Common myeloid progenitor, CD34-positive (primary cell): Measurements from ENCODE around the gene CUX1.
"Not testable (repeated sequence)": the region's sequence is repeated elsewhere in the genome, so short reads cannot be mapped to it uniquely, and the experiment has no call there.

Experiments
- CTCF ChIA-PET: fragments of 350-600 bp; sonication (Branson Sonifier 250); formaldehyde crosslinking; loops from one replicate; lab custom pipeline; 2021; ENCODE audit warnings: antibody characterized with exemption; lab: Charles Lee
- POLR2A ChIA-PET: fragments of 350-600 bp; sonication (Branson Sonifier 250); formaldehyde crosslinking; loops from one replicate; lab custom pipeline; 2021; ENCODE audit warnings: antibody characterized with exemption; lab: Charles Lee
- DNase-seq, 3 donors: peaks; one replicate each; pipeline versions ENCODE4 v3.0.0 to v3.0.0-alpha.2; 2013
- H3K27ac ChIP-seq, 2 experiments: 1 replicate in 1 of 2; 2 replicates in 1 of 2; pipeline ENCODE4 v1.7.0; 2013; ENCODE audit warnings: inconsistent platforms in 2 of 2, low read length in 2 of 2, mild to moderate bottlenecking in 2 of 2, low read depth in 1 of 2, moderate library complexity in 1 of 2; ENCODE audit not compliant: severe bottlenecking in 2 of 2, insufficient read depth in 1 of 2, poor library complexity in 1 of 2
- H3K27me3 ChIP-seq, 5 experiments: replicated peaks in 2 of 5; 1 replicate in 3 of 5; 2 replicates in 2 of 5; pipeline versions ENCODE4 v1.6.1 to v1.7.0; 2013; ENCODE audit warnings: low read length in 4 of 5, mild to moderate bottlenecking in 2 of 5, moderate library complexity in 2 of 5, inconsistent platforms in 1 of 5; ENCODE audit not compliant: insufficient read depth in 5 of 5, control insufficient read depth in 4 of 5
- H3K36me3 ChIP-seq, 4 experiments: 1 replicate in 2 of 4; 2 replicates in 2 of 4; pipeline versions ENCODE4 v1.6.1 to v1.7.0; 2013; ENCODE audit warnings: low read length in 3 of 4, control low read depth in 1 of 4, mild to moderate bottlenecking in 1 of 4; ENCODE audit not compliant: control insufficient read depth in 4 of 4, insufficient read depth in 4 of 4
- H3K4me1 ChIP-seq, 4 experiments: 1 replicate in 3 of 4; 2 replicates in 1 of 4; pipeline versions ENCODE4 v1.6.1 to v1.7.1; 2013; ENCODE audit warnings: low read length in 3 of 4, mild to moderate bottlenecking in 3 of 4, control low read depth in 1 of 4, inconsistent platforms in 1 of 4, moderate library complexity in 1 of 4; ENCODE audit not compliant: control insufficient read depth in 4 of 4, insufficient read depth in 4 of 4; ENCODE audit errors: control extremely low read depth in 1 of 4
- H3K4me3 ChIP-seq, 7 experiments: 1 replicate in 4 of 7; 2 replicates in 3 of 7; pipeline versions ENCODE4 v1.5.1 to v1.7.0; 2013; ENCODE audit warnings: mild to moderate bottlenecking in 7 of 7, low read length in 6 of 7, moderate library complexity in 6 of 7, inconsistent platforms in 2 of 7, low read depth in 2 of 7, control low read depth in 1 of 7; ENCODE audit not compliant: insufficient read depth in 4 of 7, control insufficient read depth in 1 of 7; ENCODE audit errors: extremely low read depth in 1 of 7
- H3K9me3 ChIP-seq, 5 experiments: 1 replicate in 4 of 5; 2 replicates in 1 of 5; pipeline versions ENCODE4 v1.6.1 to v1.7.1; 2013; ENCODE audit warnings: low read length in 4 of 5, mild to moderate bottlenecking in 2 of 5, inconsistent platforms in 1 of 5, low read depth in 1 of 5, moderate library complexity in 1 of 5; ENCODE audit not compliant: control insufficient read depth in 4 of 5, insufficient read depth in 2 of 5; ENCODE audit errors: control extremely low read depth in 1 of 5
- WGBS: methylation state at CpG from one replicate; pipeline ENCODE4 v1.1.5; 2013; ENCODE audit not compliant: insufficient coverage; 5-methylcytosine and 5-hydroxymethylcytosine counted together

CUX1 gene

GRCh38 chr7:101831396-101831795, 14.0 kb downstream of the CUX1 start:
- POLR2A ChIA-PET, CTCF ChIA-PET, DNase-seq, H3K27me3 ChIP-seq, H3K27ac ChIP-seq, H3K9me3 ChIP-seq, H3K4me3 ChIP-seq: not testable (repeated sequence)
- WGBS: 94% methylated on average over 5 of the region's 10 CpGs
- H3K4me1 ChIP-seq: peaks cover 0 to 16% (median 3%) of the 10 kb centered on the region in 4 experiments
- peaks cover 0 to 15% (median 11%) of the 10 kb centered on the region in 4 experiments for H3K36me3 ChIP-seq

GRCh38 chr7:101832205-101832631, 14.8 kb downstream of the CUX1 start:
- ChIA-PET POLR2A (no interaction called here), CTCF (no interaction called here)
- DNase-seq: no peak
- WGBS: 95% methylated on average over 14 of the region's 14 CpGs
- Histone ChIP-seq H3K4me3 (no peak overlapping the region), H3K36me3 (peaks cover 0 to 15% (median 11%) of the 10 kb centered on the region in 4 experiments), H3K4me1 (peaks cover 0 to 16% (median 3%) of the 10 kb centered on the region in 4 experiments), H3K27me3 (no peaks in the 10 kb centered on the region), H3K9me3 (no peaks in the 10 kb centered on the region), H3K27ac (no peak overlapping the region)

- H3K4me1 ChIP-seq: peaks cover 0 to 11% (median 3%) of the 10 kb centered on the region in 4 experiments
- 98% methylated on average over 9 of the region's 14 CpGs for WGBS
- CTCF ChIA-PET: interaction anchor here (0.6 kb wide), 1 partner anchor 9 kb away, joined by 3 read pairs; no protein-coding TSS in a partner anchor
- DNase-seq: no peak
- H3K36me3 ChIP-seq: peaks cover 0 to 15% (median 11%) of the 10 kb centered on the region in 4 experiments
- no peaks in the 10 kb centered on the region for H3K27me3 ChIP-seq
- POLR2A ChIA-PET: no interaction called here
- no peak overlapping the region for H3K27ac ChIP-seq
- no peak overlapping the region for H3K4me3 ChIP-seq
- no peaks in the 10 kb centered on the region for H3K9me3 ChIP-seq
Observed at GRCh38 chr7:101832685-101833375, 15.4 kb downstream of the CUX1 start.

- WGBS: 92% methylated on average over 8 of the region's 9 CpGs
- Histone ChIP-seq H3K27me3 (no peaks in the 10 kb centered on the region), H3K4me3 (no peak overlapping the region), H3K4me1 (peaks cover 0 to 2% (median 0%) of the 10 kb centered on the region in 4 experiments), H3K36me3 (peaks cover 0 to 13% (median 8%) of the 10 kb centered on the region in 4 experiments), H3K9me3 (no peaks in the 10 kb centered on the region), H3K27ac (no peak overlapping the region)
- POLR2A ChIA-PET: no interaction called here
- CTCF ChIA-PET: interaction anchor here (1.0 to 1.2 kb wide), 2 partner anchors 8 to 22 kb away, joined by 3 to 5 read pairs; no protein-coding TSS in a partner anchor
- no peak for DNase-seq
Observed at GRCh38 chr7:101833799-101834198, 16.4 kb downstream of the CUX1 start.

- Histone ChIP-seq H3K27ac (no peak overlapping the region), H3K36me3 (peaks cover 0 to 6% (median 3%) of the 10 kb centered on the region in 4 experiments), H3K9me3 (no peaks in the 10 kb centered on the region), H3K4me3 (no peak overlapping the region), H3K4me1 (no peaks in the 10 kb centered on the region), H3K27me3 (no peaks in the 10 kb centered on the region)
- DNase-seq: no peak
- ChIA-PET POLR2A (no interaction called here), CTCF (no interaction called here)
- 98% methylated on average over 12 of the region's 12 CpGs for whole genome bisulfite sequencing
Observed at GRCh38 chr7:101835136-101835535, 17.7 kb downstream of the CUX1 start.

GRCh38 chr7:101837433-101837832, 20.0 kb downstream of the CUX1 start:
- H3K9me3 ChIP-seq, H3K27me3 ChIP-seq, DNase-seq, H3K27ac ChIP-seq, H3K36me3 ChIP-seq, POLR2A ChIA-PET, H3K4me1 ChIP-seq, H3K4me3 ChIP-seq: not testable (repeated sequence)
- 95% methylated on average over 4 of the region's 7 CpGs for WGBS
- CTCF ChIA-PET: interaction anchor here (0.6 to 1.5 kb wide), 4 partner anchors 9 to 19 kb away, joined by 3 to 6 read pairs (median 3); no protein-coding TSS in a partner anchor

- no peak overlapping the region for H3K4me3 ChIP-seq
- 98% methylated on average over 12 of the region's 17 CpGs for WGBS
- DNase-seq: no peak
- H3K27me3 ChIP-seq: no peaks in the 10 kb centered on the region
- H3K36me3 ChIP-seq: peaks cover 0 to 4% (median 0%) of the 10 kb centered on the region in 4 experiments
- POLR2A ChIA-PET: interaction anchor here (0.5 to 0.8 kb wide), 2 partner anchors 11 to 17 kb away, joined by 3 read pairs; no protein-coding TSS in a partner anchor
- no peaks in the 10 kb centered on the region for H3K4me1 ChIP-seq
- H3K27ac ChIP-seq: peak overlapping the region in 1 of 2 experiments; percentile 17
- H3K9me3 ChIP-seq: no peaks in the 10 kb centered on the region
- CTCF ChIA-PET: interaction anchor here (0.7 to 1.2 kb wide), 4 partner anchors 9 to 17 kb away, joined by 3 to 4 read pairs (median 4); no protein-coding TSS in a partner anchor
Observed at GRCh38 chr7:101838837-101839483, 21.5 kb downstream of the CUX1 start.
